Measurements from ENCODE around the gene EFNA4. TPM values are rescaled to one million over a fixed set of nuclear protein-coding genes. Genes with fewer than 3 reads are reported as not detected.
A peak's percentile ranks its signal among the peaks of the same experiment; 100 is the strongest.

EFNA4 gene
- total RNA-seq, 1 experiment from 2014 or later, result 9.8 TPM

DNA sequence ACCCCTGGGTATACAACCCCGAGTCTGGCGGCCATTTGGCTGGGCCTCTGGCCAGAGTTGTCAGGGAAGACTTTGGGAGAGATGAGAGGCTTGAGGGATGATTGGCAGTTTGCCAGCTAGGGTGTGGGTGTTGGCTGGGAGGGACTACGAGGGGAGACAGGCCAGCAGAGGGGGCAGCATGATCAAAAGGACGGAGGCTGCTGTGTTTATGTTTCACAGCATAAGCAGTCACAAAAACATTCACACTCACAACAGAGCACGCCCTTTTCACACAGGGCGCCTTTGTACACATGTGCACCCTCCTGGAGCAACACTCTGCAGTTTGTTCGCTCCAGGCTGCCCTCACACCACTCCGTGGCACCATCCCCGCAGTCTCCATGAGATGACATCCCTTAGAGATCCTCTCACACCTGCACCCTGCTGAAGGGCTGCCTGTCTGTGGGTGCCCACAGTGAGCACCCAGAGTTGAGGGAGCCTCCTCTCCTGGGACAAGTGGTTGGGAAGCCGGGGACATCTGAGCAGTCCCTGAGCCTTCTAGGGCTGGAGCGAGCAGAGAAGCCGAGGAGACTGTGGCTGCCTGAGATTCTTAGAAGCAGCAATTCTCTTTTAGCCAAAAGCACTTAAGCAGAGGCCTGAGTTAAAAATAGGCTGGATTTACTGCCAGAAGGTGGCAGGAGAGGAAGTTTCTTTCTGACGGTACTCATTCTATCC lies 30.5 kb downstream of the EFNA4 start:
- Histone ChIP-seq H3K4me2 (ENCODE audit: low read length) (peak overlapping the region; percentile 40), H3K27me3 (ENCODE audit: insufficient read depth, low read length) (no peaks in the 10 kb centered on the region), H3K27ac (ENCODE audit: low read depth, low read length) (peak overlapping the region; percentile 18; the same call in 1 of the 2 replicates), H3K4me3 (replicated peaks in 1 of 2; ENCODE audit: low read depth in 1 of 2, low read length in 2 of 2) (no peak overlapping the region), H3K4me1 (ENCODE audit: control insufficient read depth in 1 of 2, insufficient read depth in 2 of 2, low read length in 2 of 2) (peaks cover 12 to 29% of the 10 kb centered on the region in 2 experiments; a peak in 3 of 4 replicates), H3K9ac (ENCODE audit: low read length) (no peak overlapping the region), H3K36me3 (ENCODE audit: control insufficient read depth in 1 of 2, insufficient read depth in 2 of 2, low read length in 2 of 2) (no peaks in the 10 kb centered on the region), H2AFZ (ENCODE audit: low read depth, low read length, poor library complexity, severe bottlenecking) (no peak overlapping the region), H3K9me2 (ENCODE audit: insufficient read depth) (no peaks in the 10 kb centered on the region), H3K79me2 (ENCODE audit: insufficient read depth, low read length) (no peaks in the 10 kb centered on the region), H4K20me1 (ENCODE audit: insufficient read depth) (no peaks in the 10 kb centered on the region), H3K9me3 (ENCODE audit: control insufficient read depth in 1 of 2, insufficient read depth in 1 of 2, low read depth in 1 of 2, low read length in 2 of 2) (no peaks in the 10 kb centered on the region)
- RAD21 ChIA-PET (ENCODE audit: low non-redundant PET in 1 of 2, low total read pairs in 2 of 2, uncharacterized antibody in 2 of 2, unreplicated experiment in 2 of 2), result no interaction called here
- POLR2A ChIA-PET, result no interaction called here
- CTCF ChIA-PET, result interaction anchor here (2.4 to 5.9 kb wide), 3 partner anchors 9 to 73 kb away, joined by 8 to 163 read pairs (median 25); no protein-coding TSS in a partner anchor
- TF ChIP-seq, protein P1, sequence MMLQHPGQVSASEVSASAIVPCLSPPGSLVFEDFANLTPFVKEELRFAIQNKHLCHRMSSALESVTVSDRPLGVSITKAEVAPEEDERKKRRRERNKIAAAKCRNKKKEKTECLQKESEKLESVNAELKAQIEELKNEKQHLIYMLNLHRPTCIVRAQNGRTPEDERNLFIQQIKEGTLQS (IDR thresholded peaks at IDR 0.05), result no peak
- TF ChIP-seq, protein P2, sequence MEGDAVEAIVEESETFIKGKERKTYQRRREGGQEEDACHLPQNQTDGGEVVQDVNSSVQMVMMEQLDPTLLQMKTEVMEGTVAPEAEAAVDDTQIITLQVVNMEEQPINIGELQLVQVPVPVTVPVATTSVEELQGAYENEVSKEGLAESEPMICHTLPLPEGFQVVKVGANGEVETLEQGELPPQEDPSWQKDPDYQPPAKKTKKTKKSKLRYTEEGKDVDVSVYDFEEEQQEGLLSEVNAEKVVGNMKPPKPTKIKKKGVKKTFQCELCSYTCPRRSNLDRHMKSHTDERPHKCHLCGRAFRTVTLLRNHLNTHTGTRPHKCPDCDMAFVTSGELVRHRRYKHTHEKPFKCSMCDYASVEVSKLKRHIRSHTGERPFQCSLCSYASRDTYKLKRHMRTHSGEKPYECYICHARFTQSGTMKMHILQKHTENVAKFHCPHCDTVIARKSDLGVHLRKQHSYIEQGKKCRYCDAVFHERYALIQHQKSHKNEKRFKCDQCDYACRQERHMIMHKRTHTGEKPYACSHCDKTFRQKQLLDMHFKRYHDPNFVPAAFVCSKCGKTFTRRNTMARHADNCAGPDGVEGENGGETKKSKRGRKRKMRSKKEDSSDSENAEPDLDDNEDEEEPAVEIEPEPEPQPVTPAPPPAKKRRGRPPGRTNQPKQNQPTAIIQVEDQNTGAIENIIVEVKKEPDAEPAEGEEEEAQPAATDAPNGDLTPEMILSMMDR (IDR thresholded peaks at IDR 0.05 in 2 of 3, conservative IDR thresholded peaks at IDR 0.05 in 1 of 3; ENCODE audit: borderline replicate concordance in 1 of 3, insufficient read depth in 1 of 3, low read depth in 2 of 3, low read length in 2 of 3), result peak in 2 of 3 experiments; percentile 46 to 62; a peak in 3 of 6 replicates
- no TSS peak for BruUV-seq (replicated peaks)
- DNase-seq (ENCODE audit: low read depth, low spot score) (peak; percentile 35), ATAC-seq (peak; percentile 73)
- intact Hi-C loops (cut with micrococcal nuclease), result loop anchor here (2.0 to 10.0 kb wide), 2 partner anchors 35 to 501 kb away; no protein-coding TSS in a partner anchor

DNA sequence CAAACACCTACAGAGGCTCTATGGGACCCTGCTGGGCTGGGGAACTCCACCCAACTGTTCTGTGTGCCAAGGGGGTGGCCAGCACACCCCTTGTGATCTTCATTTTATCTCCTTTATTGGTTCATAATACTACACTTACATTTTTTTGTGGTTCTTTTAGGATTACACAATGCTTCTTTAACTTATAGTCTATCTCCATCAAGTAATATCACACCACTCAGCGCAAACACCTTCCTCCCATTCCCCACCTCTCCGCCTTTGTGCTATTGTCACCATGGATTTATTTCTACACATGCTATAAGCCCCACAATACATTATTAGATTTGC lies 31.0 kb downstream of the EFNA4 start:
- DNase-seq (ENCODE audit: low read depth, low spot score) (no peak), ATAC-seq (no peak)
- Histone ChIP-seq H3K27me3 (ENCODE audit: insufficient read depth, low read length) (no peaks in the 10 kb centered on the region), H3K9me2 (ENCODE audit: insufficient read depth) (no peaks in the 10 kb centered on the region), H3K4me3 (replicated peaks in 1 of 2; ENCODE audit: low read depth in 1 of 2, low read length in 2 of 2) (no peak overlapping the region), H3K4me2 (ENCODE audit: low read length) (peak overlapping the region; percentile 40), H2AFZ (ENCODE audit: low read depth, low read length, poor library complexity, severe bottlenecking) (peak overlapping the region; percentile 1), H3K9me3 (ENCODE audit: control insufficient read depth in 1 of 2, insufficient read depth in 1 of 2, low read depth in 1 of 2, low read length in 2 of 2) (no peaks in the 10 kb centered on the region), H3K36me3 (ENCODE audit: control insufficient read depth in 1 of 2, insufficient read depth in 2 of 2, low read length in 2 of 2) (no peaks in the 10 kb centered on the region), H3K27ac (ENCODE audit: low read depth, low read length) (peak overlapping the region; percentile 18; the same call in 1 of the 2 replicates), H3K9ac (ENCODE audit: low read length) (no peak overlapping the region), H4K20me1 (ENCODE audit: insufficient read depth) (no peaks in the 10 kb centered on the region), H3K79me2 (ENCODE audit: insufficient read depth, low read length) (no peaks in the 10 kb centered on the region), H3K4me1 (ENCODE audit: control insufficient read depth in 1 of 2, insufficient read depth in 2 of 2, low read length in 2 of 2) (peaks cover 12 to 29% of the 10 kb centered on the region in 2 experiments; a peak in 3 of 4 replicates)
- POLR2A ChIA-PET, result no interaction called here
- intact Hi-C loops (cut with micrococcal nuclease), result loop anchor here (2.0 to 10.0 kb wide), 2 partner anchors 34 to 500 kb away; no protein-coding TSS in a partner anchor
- no TSS peak for BruUV-seq (replicated peaks)
- RAD21 ChIA-PET (ENCODE audit: low non-redundant PET in 1 of 2, low total read pairs in 2 of 2, uncharacterized antibody in 2 of 2, unreplicated experiment in 2 of 2), result interaction anchor here in 1 of 2 experiments (1.5 kb wide), 1 partner anchor 73 kb away, joined by 5 read pairs; no protein-coding TSS in a partner anchor
- CTCF ChIA-PET, result interaction anchor here (1.1 to 2.4 kb wide), 4 partner anchors 10 to 78 kb away, joined by 3 to 25 read pairs (median 9); partner anchors contain the start of gene KRTCAP2
- TF ChIP-seq ZNF274 (IDR thresholded peaks at IDR 0.05; ENCODE audit: low read depth, low read length) (no peak), POLR2AphosphoS5 (IDR thresholded peaks at IDR 0.05; ENCODE audit: low read depth, low read length) (no peak), JUND (IDR thresholded peaks at IDR 0.05) (no peak), EZH2 (IDR thresholded peaks at IDR 0.05) (no peak), CEBPB (IDR thresholded peaks at IDR 0.05; ENCODE audit: low read depth) (no peak), ZFX (IDR thresholded peaks at IDR 0.05) (no peak), YY1 (IDR thresholded peaks at IDR 0.05; ENCODE audit: extremely low read depth, insufficient replicate concordance, low read depth, low read length) (no peak), POLR2A (IDR thresholded peaks at IDR 0.05; ENCODE audit: borderline replicate concordance, extremely low read depth, insufficient read depth, insufficient read length) (no peak), RAD21 (IDR thresholded peaks at IDR 0.05; ENCODE audit: low read depth) (no peak), SIN3A (IDR thresholded peaks at IDR 0.05; ENCODE audit: low read depth) (no peak)
- TF ChIP-seq, protein P1 (IDR thresholded peaks at IDR 0.05), result no peak
- TF ChIP-seq, protein P3, sequence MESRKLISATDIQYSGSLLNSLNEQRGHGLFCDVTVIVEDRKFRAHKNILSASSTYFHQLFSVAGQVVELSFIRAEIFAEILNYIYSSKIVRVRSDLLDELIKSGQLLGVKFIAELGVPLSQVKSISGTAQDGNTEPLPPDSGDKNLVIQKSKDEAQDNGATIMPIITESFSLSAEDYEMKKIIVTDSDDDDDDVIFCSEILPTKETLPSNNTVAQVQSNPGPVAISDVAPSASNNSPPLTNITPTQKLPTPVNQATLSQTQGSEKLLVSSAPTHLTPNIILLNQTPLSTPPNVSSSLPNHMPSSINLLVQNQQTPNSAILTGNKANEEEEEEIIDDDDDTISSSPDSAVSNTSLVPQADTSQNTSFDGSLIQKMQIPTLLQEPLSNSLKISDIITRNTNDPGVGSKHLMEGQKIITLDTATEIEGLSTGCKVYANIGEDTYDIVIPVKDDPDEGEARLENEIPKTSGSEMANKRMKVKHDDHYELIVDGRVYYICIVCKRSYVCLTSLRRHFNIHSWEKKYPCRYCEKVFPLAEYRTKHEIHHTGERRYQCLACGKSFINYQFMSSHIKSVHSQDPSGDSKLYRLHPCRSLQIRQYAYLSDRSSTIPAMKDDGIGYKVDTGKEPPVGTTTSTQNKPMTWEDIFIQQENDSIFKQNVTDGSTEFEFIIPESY (IDR thresholded peaks at IDR 0.05; ENCODE audit: extremely low read depth, insufficient replicate concordance, low read length), result no peak
- TF ChIP-seq, protein P4, sequence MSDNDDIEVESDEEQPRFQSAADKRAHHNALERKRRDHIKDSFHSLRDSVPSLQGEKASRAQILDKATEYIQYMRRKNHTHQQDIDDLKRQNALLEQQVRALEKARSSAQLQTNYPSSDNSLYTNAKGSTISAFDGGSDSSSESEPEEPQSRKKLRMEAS (IDR thresholded peaks at IDR 0.05), result no peak
